GM12872 (cell line): ENCODE data around the gene BLOC1S6.

Experiments
- TF ChIP-seq, protein P1 (sequence below): IDR thresholded peaks from 3 replicates; pipeline ENCODE4 v1.5.1; 2011; ENCODE audit warnings: low read depth, mild to moderate bottlenecking, low read length, moderate library complexity; ENCODE audit not compliant: insufficient read depth

The BLOC1S6 gene

DNA sequence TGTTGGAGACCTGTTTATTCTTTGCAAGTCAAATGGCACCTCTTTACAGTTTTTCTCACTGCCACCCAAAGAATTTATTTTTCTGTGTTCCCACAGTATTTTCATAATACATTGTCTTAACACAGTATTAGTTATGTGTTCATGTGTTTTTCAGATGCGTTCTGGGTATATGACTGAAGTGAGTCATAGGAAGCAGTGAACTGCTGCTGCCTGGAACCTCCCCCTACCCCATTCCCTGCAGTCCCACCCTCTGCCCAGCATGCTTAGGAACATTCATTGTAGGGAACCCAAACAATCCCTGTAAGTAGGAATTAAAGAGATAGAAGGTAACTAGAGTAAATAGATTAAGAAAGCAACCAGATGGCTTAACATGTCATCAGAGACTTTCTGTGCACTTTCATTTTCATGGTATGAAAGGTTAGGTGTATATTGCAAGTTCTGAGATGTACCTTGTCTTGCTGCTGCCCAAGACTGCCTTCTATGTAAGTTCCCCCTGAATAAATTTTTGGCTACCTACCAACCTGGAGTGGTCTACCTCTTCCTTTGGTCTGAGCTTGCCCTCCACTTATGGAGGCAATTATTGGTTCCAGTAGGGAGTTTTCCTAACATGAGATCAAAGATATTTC, 25.7 kb downstream of the BLOC1S6 start:
- TF ChIP-seq, protein P1, sequence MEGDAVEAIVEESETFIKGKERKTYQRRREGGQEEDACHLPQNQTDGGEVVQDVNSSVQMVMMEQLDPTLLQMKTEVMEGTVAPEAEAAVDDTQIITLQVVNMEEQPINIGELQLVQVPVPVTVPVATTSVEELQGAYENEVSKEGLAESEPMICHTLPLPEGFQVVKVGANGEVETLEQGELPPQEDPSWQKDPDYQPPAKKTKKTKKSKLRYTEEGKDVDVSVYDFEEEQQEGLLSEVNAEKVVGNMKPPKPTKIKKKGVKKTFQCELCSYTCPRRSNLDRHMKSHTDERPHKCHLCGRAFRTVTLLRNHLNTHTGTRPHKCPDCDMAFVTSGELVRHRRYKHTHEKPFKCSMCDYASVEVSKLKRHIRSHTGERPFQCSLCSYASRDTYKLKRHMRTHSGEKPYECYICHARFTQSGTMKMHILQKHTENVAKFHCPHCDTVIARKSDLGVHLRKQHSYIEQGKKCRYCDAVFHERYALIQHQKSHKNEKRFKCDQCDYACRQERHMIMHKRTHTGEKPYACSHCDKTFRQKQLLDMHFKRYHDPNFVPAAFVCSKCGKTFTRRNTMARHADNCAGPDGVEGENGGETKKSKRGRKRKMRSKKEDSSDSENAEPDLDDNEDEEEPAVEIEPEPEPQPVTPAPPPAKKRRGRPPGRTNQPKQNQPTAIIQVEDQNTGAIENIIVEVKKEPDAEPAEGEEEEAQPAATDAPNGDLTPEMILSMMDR: no peak

DNA sequence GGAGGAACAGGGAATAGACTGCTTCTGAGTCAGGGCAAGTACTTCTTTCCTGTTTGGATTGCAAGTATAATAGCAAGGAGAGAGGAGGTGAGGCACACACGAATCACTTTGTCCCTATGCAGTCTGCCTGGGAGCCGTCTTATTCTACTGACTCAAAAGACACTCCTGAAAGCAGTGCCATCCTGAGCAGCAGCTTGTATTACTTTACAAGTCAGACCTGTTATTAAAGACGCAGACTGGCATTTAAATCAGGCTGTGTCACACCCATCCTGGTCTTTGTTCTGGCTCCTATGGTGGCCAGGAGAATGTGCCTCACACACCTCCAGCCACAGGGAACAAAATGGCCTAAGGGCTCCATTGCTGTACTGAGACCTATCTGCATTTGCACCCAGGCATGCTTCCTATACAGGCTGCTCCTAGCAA, 29.7 kb downstream of the BLOC1S6 start:
- TF ChIP-seq, protein P1: no peak

DNA sequence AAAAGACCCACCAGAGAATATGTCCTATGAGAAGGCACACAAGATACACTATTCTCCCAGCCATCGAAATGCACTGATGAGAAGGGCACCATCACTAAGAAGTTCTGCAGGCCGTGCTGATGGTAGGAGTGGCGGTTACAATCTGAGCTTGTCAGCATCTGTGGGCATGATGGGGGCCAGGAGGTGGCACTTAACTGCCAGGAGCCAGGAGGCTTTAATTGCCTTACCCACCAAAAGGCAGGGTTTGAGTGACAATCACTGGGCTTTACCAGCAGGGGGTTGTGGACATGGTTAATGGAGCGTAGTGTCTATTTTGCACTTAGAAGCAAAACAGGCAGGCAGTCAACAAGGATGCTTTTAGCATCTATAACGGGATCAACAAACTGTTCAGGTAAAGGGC, 31.6 kb downstream of the BLOC1S6 start:
- TF ChIP-seq, protein P1: peak; percentile 50

DNA sequence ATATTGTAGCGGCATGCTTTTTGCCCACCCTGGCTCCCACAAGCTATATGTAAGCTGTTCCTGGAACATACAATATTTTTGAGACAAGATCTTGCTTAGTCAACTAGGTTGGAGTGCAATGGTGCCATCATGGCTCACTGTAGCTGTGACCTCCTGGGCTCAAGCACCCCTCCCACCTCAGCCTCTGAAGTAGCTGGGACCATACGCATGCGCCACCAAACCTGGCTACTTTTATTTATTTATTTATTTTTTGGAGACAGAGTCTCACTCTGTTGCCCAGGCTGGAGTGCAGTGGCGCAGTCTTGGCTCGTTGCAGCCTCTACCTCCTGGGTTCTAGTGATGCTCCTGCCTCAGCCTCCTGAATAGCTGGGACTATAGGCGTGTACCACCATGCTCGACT, 41.0 kb downstream of the BLOC1S6 start:
- TF ChIP-seq, protein P1: no peak

DNA sequence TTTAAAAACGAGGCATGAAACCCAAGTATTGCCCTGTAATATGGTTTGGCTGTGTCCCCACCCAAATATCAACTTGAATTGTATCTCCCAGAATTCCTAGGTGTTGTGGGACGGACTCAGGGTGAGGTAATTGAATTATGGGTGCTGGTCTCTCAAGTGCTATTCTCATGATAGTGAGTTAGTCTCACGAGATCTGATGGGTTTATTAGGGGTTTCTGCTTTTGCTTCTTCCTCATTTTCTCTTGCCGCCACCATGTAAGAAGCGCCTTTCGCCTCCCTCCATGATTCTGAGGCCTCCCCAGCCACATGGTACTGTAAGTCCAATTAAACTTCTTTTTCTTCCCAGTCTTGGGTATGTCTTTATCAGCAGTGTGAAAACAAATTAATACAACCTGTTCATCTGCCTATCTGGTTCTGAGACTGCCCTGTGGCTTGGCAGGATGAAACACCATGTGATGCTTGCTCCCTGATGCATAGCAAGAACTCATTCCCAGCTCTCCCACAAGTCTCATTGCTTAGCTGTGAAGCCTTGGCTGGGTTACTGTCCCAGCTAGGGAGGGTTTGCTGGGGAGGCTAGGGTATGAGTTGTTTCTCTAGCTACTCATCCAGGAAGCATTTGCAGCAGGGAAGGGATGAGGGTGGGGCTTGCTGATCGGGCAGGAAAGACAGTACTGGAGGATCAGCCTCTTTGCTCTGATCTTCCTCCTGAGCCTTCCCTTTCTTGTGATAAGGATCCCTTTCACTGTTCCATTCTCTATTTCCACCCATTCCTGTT, 43.9 kb downstream of the BLOC1S6 start:
- TF ChIP-seq, protein P1: no peak

DNA sequence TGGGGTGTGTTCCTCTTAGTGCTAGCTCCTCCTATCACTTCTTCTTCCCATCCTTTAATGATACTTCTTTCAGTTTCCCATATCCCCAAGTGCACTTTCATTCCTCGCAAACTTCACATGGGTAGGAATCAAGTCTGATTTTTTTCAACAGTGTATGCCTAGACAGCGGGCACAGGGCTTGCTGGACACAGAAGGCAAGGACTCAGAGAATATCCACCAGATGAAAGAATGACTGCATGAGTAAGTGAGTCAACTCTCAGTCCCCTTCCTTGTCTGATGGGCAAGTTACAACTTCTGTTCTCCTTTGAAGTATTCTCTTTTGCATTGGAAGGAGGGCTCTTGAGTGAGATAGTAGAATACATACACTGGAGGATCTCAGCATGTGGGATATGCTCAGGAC, 44.6 kb downstream of the BLOC1S6 start:
- TF ChIP-seq, protein P1: no peak

DNA sequence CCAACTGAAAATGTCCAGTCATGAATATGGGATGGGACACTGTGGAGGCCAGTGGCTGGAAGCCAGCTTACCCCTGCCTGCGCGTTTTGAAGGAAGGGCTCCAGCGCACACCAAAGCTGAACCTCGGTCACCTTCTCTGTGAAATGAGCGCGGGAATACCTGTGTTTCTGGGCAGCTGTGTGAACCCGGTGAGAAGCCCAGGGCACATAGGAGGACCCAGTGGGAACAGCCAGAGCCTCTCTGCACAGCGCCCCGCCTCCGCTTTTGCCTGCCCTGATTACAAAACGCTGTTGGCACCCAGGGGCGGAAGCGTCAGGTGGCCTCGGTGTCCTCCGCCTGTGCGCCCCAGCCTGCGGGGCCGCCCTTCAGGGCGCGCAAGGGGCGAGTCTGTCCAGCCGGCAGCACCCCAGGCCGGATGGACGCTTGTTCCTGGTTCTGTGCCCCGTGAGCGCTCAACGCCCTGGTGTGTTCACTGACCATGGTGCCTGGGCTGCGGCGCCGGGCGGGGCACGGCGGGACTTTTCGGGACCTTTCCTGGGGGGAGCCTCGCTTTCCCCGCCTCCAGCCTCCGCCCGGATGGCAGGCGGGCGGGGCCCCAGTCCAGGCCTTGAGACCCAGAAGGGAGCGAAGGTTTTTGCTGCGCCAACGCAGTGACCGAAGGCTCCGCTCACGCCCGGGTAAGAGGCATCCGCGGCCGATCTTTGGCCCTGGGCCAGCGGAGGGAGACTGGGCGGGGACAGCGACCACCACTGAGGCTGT, 47.4 kb downstream of the BLOC1S6 start, which contains the start of gene SQOR:
Gene SQOR, plus strand, starts transcription at position 598 of the 759 bp plus-strand sequence. CDS start 23,895 bp downstream, outside the sequence.
- TF ChIP-seq, protein P1: no peak
